HG03342 (cell line): ENCODE data around the gene TNS3.

Source experiments
- ATAC-seq: cut with Tn5 transposase; IDR thresholded peaks from one replicate; pipeline ENCODE4 v1.9.1; 2021; ENCODE audit warnings: mild to moderate bottlenecking, moderate library complexity; ENCODE audit not compliant: unreplicated experiment

TNS3 gene

GRCh38 chr7:47509571-47509970 lies 72.3 kb downstream of the TNS3 start:
- no peak for ATAC-seq

- no peak for ATAC-seq
These were observed 73.2 kb downstream of the TNS3 start for GRCh38 chr7:47508389-47509380.

DNA sequence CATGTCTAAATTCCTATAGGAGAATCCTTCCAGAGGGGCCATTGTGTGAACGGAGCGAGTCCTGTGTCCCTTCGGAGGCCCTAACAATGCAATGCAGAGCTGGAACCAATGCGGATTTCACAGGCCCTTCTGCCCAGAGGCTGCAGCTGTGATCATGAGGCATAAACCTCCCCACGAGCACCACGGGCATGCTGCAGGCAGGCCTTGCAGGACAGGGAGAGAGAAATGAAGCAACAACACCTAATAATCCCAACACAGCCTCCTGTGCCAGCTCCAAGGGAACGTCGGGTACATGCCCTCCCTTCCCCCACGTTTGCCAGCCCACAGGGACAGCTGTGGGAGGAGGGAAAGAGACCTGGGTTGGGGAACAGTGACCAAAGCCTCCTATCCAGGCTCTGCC lies 74.4 kb downstream of the TNS3 start:
- no peak for ATAC-seq

DNA sequence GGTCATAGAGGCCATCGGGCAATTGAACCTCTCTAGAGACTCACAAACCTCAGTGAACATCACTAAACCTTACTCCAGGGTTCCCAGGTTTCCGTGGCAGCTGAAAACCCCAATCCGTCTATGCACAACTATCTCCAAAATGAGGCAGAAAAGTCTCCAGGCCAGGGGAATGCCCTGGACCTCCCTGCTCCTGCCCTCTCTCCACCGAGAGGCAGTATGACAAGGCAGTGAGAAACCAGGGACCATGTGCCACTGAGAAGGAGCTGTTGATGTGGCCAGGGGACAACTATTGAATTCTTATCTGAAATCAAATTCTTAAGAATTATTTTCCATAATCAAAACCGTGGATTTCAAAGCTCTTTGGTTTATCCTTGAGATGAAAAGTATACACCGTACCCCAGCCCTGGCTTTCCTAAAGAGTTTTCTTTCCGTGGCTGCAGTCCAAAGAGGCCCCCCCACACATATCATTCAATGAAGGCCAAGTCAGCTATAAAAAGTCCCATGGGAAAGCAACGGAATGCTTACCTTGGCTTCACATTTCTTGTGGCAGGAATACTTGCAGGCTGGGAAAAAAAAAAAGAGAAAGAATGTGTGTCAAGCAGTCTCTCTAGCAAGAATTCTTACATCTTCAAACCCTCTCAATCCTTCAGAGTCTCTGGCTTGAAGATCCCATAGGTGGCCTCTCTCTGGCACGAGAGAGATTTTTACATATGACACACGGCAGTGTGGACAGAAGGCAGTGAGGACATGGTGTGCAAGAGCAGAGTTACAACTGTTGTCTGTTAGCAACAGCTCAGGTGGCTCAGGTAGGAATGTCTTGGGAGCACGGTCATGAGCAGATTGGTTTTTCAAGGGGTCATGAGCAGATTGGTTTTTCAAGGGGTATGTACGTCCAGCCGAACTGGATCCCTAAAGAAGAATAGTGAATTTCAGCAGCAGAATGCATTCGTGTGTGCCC lies 75.2 kb downstream of the TNS3 start:
- no peak for ATAC-seq

DNA sequence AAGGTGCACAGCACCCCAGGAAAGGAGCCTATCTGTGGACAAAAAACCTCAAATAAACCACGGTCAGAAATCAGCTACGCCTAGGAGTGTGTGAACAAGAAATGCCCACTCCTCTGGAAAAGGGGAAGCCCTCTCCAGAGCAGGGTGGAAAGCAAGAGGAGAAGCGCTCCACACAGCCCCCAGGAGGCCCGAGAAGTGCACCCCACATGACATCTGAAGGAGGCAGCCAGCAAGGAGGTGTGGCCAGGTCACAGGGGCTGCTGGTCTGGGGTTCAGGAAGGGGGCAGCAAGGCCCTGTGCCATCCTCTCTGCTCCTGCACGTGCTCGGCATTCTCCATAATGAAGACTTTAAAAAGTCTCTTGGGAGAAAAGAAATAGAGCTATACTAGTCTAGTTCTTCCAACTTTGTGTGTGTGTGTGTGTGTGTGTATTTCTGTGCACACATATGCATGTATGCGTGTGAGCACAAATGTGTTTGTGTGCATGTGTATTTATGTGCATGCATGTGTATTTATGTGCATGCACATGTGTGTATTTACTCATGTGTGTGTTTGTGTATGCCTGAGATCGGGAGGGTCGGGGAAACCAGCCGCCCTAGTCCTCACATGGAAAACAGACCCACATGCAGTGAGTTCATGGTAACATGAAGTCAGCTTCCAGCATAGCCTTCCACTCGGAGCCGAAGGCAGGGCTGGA lies 76.5 kb downstream of the TNS3 start:
- no peak for ATAC-seq

DNA sequence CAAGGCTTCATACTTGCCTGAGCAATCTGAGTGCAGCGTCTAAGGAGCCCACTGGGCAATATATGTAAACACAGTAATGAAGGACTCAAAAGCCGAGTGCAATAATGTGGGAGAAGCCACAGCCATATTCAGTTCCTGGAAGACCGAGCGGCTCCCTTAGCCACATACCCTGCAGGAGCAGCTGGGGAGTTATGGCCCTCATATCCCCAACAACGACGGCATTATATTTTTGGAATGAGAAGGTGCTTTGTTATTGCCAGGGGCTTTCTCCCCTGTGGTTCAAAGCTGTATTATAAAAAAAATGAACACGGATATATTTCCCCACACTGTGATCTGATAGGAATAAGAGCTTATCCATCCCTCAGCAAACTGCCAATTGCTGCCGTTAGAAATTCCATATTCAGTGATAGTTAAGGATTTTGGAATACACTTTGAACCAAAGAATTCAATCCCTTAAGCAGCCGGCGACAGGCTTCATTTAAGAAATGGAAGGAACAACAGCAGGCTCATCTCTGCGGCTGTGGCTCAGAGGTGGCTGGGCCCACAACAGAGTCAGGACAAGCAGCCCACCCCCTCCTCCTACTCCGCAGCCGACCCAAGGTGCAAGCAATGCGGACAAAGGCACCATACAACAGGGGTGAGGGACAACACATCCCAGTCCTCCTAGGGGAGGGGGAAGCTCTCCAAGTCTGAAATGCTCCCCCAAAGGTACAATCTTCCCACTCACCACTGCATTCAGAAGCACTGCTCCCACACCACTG lies 77.2 kb downstream of the TNS3 start:
- ATAC-seq: no peak

- no peak for ATAC-seq
These were observed 78.6 kb downstream of the TNS3 start for GRCh38 chr7:47503281-47503680.

GRCh38 chr7:47502240-47502877 lies 79.6 kb downstream of the TNS3 start:
- ATAC-seq: no peak

- ATAC-seq: no peak
These were observed 80.5 kb downstream of the TNS3 start for GRCh38 chr7:47501406-47501805.

GRCh38 chr7:47500103-47500563 lies 81.8 kb downstream of the TNS3 start:
- ATAC-seq: no peak

DNA sequence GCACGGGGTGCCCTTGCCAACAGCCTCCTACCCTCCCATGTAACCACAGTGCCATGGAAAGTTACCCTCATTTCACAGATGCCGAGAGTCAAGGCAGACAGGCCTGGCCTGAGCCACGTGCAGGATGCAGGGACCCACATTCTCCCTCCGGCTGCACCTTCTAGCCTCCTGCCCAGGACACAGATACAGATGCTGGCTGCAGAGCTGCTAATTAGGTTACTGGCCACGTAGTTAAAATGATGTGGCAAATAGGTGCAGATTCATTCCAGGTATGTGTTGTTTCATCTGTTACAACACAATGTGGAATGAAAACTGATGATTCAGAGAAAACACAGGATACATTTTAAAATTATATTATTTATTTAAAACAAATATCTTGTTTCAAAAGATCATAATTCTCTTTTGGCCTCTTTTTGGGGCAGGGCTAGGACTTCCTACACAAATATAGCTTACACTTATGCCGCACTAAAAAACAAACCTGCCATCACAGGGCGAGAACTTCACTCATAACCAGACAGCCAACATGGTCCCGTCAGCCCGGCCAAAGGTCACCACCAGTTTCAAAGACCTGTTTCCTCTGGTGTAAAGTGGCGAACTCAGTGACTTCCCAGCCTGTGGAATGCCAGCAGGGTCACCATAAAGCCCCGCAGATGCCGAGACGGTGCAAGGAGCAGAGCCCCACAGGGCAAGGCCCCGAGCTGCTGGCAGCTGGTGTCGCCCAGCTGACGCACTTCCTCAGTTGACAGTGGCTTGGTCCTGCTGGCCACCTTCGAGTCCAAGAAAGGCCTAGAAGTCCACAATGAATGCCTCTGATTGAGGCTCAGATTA lies 83.5 kb downstream of the TNS3 start:
- ATAC-seq: no peak

DNA sequence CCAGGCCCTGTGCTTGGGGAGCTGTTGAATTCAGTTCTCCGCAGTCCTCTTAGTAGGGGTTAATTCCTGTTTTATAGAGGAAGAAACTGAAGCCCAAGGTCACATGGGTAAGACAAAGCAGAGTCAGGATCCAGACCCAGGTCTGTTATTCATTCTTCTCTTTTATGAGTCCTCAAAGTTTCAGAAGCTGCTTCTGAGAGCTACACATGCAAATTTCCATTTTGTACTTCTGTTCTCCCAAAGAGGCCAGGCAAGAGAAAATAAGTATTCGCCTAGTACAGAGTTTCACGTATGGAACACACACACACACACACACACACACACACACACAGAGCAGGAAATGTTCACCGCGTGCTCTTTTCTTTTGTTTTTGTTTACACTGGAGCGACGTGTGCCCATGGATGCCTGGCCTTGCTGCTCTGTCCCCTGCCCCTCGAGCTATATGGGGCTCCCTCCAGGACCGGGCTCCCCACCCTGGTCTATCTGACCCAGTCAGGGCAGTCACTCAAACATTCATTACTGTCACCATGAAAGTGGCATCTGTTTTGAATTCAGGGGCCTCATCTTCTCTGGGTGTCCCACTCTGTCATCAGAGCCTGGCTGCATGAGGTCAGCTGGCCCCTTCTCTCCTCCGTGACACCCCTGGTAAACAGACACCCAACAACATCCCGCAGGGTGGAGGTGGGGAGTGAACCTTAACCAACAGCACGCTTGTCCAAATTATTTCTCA lies 84.4 kb downstream of the TNS3 start:
- ATAC-seq: peak; percentile 92

GRCh38 chr7:47496666-47497065 lies 85.2 kb downstream of the TNS3 start:
- no peak for ATAC-seq

DNA sequence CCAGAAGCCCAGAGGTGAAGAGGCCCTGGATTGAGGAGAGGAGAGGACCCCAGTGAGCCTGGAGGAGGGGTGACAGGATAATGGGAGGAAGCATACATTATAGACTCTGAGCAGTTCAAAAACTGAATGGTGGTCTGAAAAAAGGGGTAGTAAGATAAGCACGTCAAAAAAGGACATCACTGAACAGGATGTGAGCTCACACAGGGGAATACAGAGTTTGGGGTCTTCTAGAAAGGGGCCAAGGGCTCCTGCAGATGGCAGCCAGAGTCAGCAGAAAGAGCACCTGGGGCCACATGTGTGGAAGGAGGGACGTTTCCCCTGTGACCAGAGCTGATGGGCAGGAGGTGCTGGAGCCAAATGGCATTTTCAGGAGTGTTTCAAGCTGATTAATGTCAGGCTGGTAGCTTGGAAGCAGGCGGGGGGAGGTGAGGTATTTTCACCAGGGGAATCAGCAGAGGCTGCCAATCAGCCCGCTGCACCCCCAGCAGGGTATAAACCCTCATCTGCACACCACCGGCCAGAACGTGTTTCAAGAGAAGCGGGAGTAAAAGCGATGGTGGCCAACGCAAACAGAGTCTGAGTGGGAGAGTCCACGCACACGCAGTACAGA lies 85.8 kb downstream of the TNS3 start:
- no peak for ATAC-seq

DNA sequence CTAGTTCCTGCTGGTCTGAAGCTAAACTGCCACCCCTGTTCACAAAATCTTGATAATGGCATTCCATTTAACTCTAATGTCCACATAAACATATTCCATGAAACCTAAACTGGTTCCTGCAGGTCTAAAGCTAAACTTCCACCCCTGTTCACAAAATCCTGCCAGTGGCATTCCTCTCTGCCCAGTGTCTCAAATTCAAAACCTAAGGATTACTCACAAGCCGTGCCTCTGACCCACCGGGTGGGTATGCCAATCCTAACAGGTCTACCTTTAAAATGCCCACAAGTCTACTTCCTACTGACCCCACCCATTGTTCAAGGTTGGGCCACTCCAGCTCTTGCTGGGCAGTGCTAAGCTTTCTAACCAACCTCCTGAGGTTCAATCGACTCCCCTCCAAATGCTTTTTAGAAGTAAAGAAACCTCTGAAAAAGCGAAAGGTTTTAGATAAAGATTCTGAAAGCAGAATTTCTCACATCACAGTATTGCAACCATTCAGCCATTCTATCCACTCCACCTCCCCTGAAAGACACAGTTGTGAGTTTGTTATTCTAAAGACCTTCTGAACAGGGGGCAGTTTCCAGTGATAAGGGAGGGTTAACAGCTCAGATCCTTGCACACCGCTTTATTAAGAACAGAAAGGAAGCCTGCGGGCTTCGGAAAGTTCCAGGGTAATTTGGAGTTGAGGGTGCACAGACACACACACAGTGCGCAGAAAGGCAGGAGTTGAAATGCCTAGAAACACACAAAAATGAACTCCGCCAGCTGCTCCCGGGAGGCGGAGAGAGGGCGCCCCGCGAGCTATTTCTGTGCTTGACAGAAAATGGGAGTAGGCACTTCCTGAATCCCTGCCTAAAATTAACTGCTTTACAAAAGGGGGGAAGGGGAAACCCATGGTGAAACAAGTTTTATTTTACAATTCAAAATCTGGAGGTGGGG lies 87.7 kb downstream of the TNS3 start:
- no peak for ATAC-seq

DNA sequence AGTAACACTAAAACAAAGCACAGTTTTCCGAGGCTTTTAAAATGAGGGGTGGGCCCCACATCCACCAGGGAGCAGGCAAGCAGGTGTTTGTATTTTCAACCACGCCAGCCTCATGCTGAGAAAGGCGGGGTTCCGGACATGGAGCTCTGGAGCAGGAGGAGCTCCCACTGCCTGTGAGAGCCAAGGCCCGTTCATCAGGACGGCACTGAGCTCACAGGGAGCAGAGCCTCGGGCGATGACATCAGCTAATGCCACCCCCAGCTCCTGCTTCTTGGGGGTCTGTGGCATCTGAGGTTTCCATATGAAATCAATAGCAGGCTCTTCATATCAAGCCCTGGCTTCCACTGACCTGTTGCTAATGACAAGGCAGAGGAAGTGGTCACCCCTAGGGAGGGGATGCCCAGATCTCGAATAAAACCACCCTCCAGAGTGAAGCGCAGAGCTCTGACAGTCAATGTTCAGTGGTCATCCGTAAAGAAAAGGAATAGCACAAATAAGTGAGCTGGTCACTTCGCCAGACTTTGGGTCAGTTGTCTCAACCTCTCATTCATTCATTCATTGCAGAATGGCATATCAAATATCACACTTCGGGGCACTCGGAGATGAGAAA lies 89.1 kb downstream of the TNS3 start:
- no peak for ATAC-seq
